WERI-Rb-1 (cell line): ENCODE measurements around the gene PDC.

Experiments
- DNase-seq: peaks from one replicate; pipeline ENCODE4 v3.0.0-alpha.2; 2020
- H3K27ac ChIP-seq: fragments of 250-450 bp; sonication (Bioruptor Pico); 2 replicates; pipeline ENCODE4 v1.5.1; 2020; ENCODE audit warnings: mild to moderate bottlenecking, moderate library complexity
- H3K27me3 ChIP-seq: fragments of 250-450 bp; sonication (Bioruptor Pico); 2 replicates; pipeline ENCODE4 v1.5.1; 2021; ENCODE audit warnings: mild to moderate bottlenecking, low read depth, moderate library complexity; ENCODE audit not compliant: insufficient read depth, severe bottlenecking
- H3K36me3 ChIP-seq: fragments of 250-450 bp; sonication (Bioruptor Pico); 2 replicates; pipeline ENCODE4 v1.5.1; 2020; ENCODE audit warnings: mild to moderate bottlenecking, moderate library complexity
- H3K4me3 ChIP-seq: 2 replicates; pipeline ENCODE4 v1.5.1; 2011; ENCODE audit warnings: low read depth, mild to moderate bottlenecking, control low read depth, low read length
- H3K9me3 ChIP-seq: fragments of 250-450 bp; sonication (Bioruptor Pico); 2 replicates; pipeline ENCODE4 v1.5.1; 2021; ENCODE audit warnings: mild to moderate bottlenecking, moderate library complexity; ENCODE audit not compliant: severe bottlenecking
- TF ChIP-seq, protein P1 (sequence below): IDR thresholded peaks from 2 replicates; pipeline ENCODE4 v1.5.1; 2011; ENCODE audit warnings: low read depth, mild to moderate bottlenecking, control low read depth, inconsistent platforms, low read length

The PDC gene

DNA sequence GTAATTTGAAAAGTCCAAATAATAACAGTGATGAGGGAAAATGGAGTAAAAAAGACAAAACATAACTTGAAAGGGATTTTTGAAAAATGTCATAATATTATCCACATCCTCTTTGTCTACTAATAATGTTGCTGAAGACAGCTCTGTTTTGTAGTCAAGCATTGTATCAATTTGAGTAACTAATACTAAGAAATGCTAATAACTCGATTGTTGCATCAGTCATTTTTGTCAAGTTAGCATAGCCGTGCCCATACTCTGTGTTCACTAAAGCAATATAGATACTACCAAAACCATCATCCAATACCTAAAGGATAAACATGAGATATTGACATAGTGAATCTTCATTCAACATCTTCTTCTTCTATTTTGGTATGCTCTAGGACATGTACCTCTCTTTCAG is 17.3 kb downstream of the PDC start:
- H3K36me3 ChIP-seq, result no peaks in the 10 kb centered on the region
- no peaks in the 10 kb centered on the region for H3K9me3 ChIP-seq
- H3K4me3 ChIP-seq, result no peak overlapping the region
- TF ChIP-seq, protein P1, sequence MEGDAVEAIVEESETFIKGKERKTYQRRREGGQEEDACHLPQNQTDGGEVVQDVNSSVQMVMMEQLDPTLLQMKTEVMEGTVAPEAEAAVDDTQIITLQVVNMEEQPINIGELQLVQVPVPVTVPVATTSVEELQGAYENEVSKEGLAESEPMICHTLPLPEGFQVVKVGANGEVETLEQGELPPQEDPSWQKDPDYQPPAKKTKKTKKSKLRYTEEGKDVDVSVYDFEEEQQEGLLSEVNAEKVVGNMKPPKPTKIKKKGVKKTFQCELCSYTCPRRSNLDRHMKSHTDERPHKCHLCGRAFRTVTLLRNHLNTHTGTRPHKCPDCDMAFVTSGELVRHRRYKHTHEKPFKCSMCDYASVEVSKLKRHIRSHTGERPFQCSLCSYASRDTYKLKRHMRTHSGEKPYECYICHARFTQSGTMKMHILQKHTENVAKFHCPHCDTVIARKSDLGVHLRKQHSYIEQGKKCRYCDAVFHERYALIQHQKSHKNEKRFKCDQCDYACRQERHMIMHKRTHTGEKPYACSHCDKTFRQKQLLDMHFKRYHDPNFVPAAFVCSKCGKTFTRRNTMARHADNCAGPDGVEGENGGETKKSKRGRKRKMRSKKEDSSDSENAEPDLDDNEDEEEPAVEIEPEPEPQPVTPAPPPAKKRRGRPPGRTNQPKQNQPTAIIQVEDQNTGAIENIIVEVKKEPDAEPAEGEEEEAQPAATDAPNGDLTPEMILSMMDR, result no peak
- H3K27me3 ChIP-seq, result no peaks in the 10 kb centered on the region
- no peak overlapping the region for H3K27ac ChIP-seq
- DNase-seq, result no peak

DNA sequence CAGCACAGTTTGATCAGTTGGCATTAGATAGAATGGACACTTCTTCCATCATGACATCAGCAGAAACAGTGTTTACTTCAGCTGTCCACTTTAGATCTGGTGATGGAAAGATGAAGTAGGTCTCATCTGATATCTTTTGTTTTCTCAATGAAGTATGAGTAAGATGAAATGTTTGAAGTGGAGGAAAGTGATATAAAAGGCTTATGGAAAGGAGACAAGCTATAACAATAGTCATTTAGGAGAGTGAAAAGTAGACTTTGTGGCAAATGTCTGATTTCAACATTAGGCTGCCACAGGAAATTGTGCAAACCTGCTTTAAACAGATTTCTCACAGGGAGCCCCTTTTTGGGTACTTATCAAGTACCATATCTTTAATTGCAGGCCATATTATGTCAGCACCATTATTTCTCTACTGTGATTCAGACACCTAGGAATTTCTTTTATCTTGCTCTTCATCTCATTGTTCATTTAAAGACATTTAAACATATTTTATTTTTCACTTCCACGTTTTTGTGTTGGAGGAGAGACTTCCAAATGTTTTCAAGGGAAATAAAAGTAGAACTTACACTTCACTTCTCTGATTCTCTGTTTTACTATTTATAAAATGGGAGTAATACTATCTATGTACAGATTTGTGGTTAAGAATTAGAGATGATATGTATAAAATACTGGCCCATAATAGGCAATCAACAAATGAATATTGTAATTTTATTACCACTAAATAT is 18.1 kb downstream of the PDC start:
- no peaks in the 10 kb centered on the region for H3K27me3 ChIP-seq
- TF ChIP-seq, protein P1, result no peak
- H3K36me3 ChIP-seq, result no peaks in the 10 kb centered on the region
- DNase-seq, result no peak
- no peak overlapping the region for H3K4me3 ChIP-seq
- H3K9me3 ChIP-seq, result no peaks in the 10 kb centered on the region
- no peak overlapping the region for H3K27ac ChIP-seq

GRCh38 chr1:186440584-186440983 is 20.3 kb downstream of the PDC start:
- H3K36me3 ChIP-seq, result no peaks in the 10 kb centered on the region
- H3K27me3 ChIP-seq, result no peaks in the 10 kb centered on the region
- no peak overlapping the region for H3K27ac ChIP-seq
- no peak overlapping the region for H3K4me3 ChIP-seq
- DNase-seq, result no peak
- H3K9me3 ChIP-seq, result no peaks in the 10 kb centered on the region
- TF ChIP-seq, protein P1, result no peak

DNA sequence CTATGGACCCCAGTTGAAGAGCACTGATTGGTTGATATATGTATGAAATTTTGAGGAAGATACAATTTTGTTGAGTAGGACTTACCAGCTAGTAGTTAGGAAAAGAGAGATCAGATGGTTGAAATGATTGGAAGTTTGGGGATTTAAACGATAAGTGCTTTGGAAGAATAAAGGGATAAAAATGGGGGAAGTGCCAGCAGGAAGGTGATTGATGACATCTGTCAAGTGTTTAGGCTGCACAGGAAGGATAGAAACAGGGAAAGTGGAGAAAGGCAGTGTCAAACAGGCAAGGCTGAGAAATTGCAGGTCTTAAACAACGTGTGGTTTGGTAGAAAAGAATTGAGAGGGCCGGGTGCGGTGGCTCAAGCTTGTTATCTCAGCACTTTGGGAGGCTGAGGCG is 22.3 kb downstream of the PDC start:
- TF ChIP-seq, protein P1, result no peak
- no peaks in the 10 kb centered on the region for H3K27me3 ChIP-seq
- H3K36me3 ChIP-seq, result no peaks in the 10 kb centered on the region
- peak; percentile 30 for DNase-seq
- H3K27ac ChIP-seq, result no peak overlapping the region
- no peak overlapping the region for H3K4me3 ChIP-seq
- H3K9me3 ChIP-seq, result no peaks in the 10 kb centered on the region

DNA sequence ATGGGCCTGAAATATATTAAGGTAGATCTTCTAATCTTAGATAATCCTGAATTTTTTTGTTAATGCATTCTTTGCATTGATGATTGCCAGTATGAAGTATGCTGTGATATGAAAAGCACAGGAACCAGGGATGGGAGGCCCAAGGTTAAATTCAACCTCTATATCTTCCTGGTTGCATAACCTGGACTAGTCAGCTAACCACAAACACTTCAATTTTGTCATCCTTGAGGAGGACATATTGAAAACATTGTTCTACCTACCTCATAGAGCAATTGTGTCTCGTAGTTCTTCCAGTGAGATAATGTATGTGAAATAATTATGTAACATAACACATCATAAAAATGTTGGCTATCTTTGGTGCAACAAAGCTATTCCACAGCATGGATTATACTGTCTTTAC is 25.6 kb downstream of the PDC start:
- no peaks in the 10 kb centered on the region for H3K36me3 ChIP-seq
- TF ChIP-seq, protein P1, result no peak
- H3K4me3 ChIP-seq, result no peak overlapping the region
- no peak overlapping the region for H3K27ac ChIP-seq
- no peaks in the 10 kb centered on the region for H3K9me3 ChIP-seq
- H3K27me3 ChIP-seq, result no peaks in the 10 kb centered on the region
- DNase-seq, result no peak

GRCh38 chr1:186429017-186429416 is 31.9 kb downstream of the PDC start:
- no peak for DNase-seq
- TF ChIP-seq, protein P1, result no peak
- Histone ChIP-seq H3K36me3 (no peaks in the 10 kb centered on the region), H3K27ac (no peak overlapping the region), H3K9me3 (no peaks in the 10 kb centered on the region), H3K27me3 (no peaks in the 10 kb centered on the region), H3K4me3 (no peak overlapping the region)
